PC-9 (cell line): ENCODE measurements around the gene FURIN. TPM values are rescaled to one million over a fixed set of nuclear protein-coding genes. Genes with fewer than 3 reads are reported as not detected.

ENCODE experiments used
- BruUV-seq: library from RNA; stranded (reverse); fragments of 400-500 nt; replicated peaks from 2 replicates; lab custom pipeline; 2021; lab: Mats Ljungman, UMichigan
- CTCF ChIA-PET: fragments of 300-600 bp; sonication (Branson Sonifier 250); formaldehyde crosslinking; loops from one replicate; lab custom pipeline; 2022; ENCODE audit warnings: antibody characterized with exemption; lab: Charles Lee
- POLR2A ChIA-PET: fragments of 300-600 bp; sonication (Branson Sonifier 250); formaldehyde crosslinking; loops from one replicate; lab custom pipeline; 2022; ENCODE audit warnings: antibody characterized with exemption; ENCODE audit not compliant: unreplicated experiment; lab: Charles Lee
- DNase-seq, 2 experiments: peaks; one replicate each; pipeline versions ENCODE4 v3.0.0 to v3.0.0-alpha.2; 2015 to 2022; ENCODE audit warnings: mixed read lengths in 1 of 2
- H2AFZ ChIP-seq: fragments of 200-600 bp; sonication (generic); 2 replicates; pipeline ENCODE4 v1.8.1; 2017; ENCODE audit warnings: antibody characterized with exemption
- H3F3A ChIP-seq: fragments of 200-600 bp; sonication (generic); 2 replicates; pipeline ENCODE4 v1.8.1; 2017; ENCODE audit warnings: antibody characterized with exemption, mild to moderate bottlenecking, low read depth; ENCODE audit not compliant: insufficient read depth
- H3K27ac ChIP-seq: fragments of 200-600 bp; sonication (generic); 2 replicates; pipeline ENCODE4 v1.6.1; 2016; ENCODE audit warnings: mixed run types
- H3K27me3 ChIP-seq: fragments of 200-600 bp; sonication (generic); 2 replicates; pipeline ENCODE4 v1.6.1; 2016; ENCODE audit warnings: low read depth, mixed run types; ENCODE audit not compliant: insufficient read depth
- H3K36me3 ChIP-seq: fragments of 200-600 bp; sonication (generic); 2 replicates; pipeline ENCODE4 v1.6.1; 2016; ENCODE audit warnings: low read depth, mixed run types
- H3K4me1 ChIP-seq: fragments of 200-600 bp; sonication (generic); replicated peaks from 2 replicates; pipeline ENCODE4 v1.6.1; 2016; ENCODE audit warnings: mixed run types; ENCODE audit not compliant: insufficient read depth
- H3K4me2 ChIP-seq: fragments of 200-600 bp; sonication (generic); 2 replicates; pipeline ENCODE4 v1.6.1; 2017; ENCODE audit warnings: mixed run types
- H3K4me3 ChIP-seq: fragments of 200-600 bp; sonication (generic); 2 replicates; pipeline ENCODE4 v1.6.1; 2016; ENCODE audit warnings: mixed run types
- H3K79me2 ChIP-seq: fragments of 200-600 bp; sonication (generic); 2 replicates; pipeline ENCODE4 v1.6.1; 2017; ENCODE audit warnings: low read depth, mixed run types
- H3K9me2 ChIP-seq: fragments of 200-600 bp; sonication (generic); 2 replicates; pipeline ENCODE4 v1.8.1; 2017; ENCODE audit warnings: mild to moderate bottlenecking; ENCODE audit not compliant: insufficient read depth
- H3K9me3 ChIP-seq: fragments of 200-600 bp; sonication (generic); 2 replicates; pipeline ENCODE4 v1.8.1; 2016; ENCODE audit warnings: low read depth; ENCODE audit not compliant: insufficient read depth
- H4K20me1 ChIP-seq: fragments of 200-600 bp; sonication (generic); 2 replicates; pipeline ENCODE4 v1.8.1; 2017; ENCODE audit not compliant: insufficient read depth
- EZH2 ChIP-seq: fragments of 200-600 bp; sonication (generic); IDR thresholded peaks from 2 replicates; pipeline ENCODE4 v1.8.0; 2017; ENCODE audit warnings: antibody characterized with exemption, low read depth
- intact Hi-C: fragments of 100-400 bp; cut with micrococcal nuclease; formaldehyde crosslinking; loops from one replicate; pipeline ENCODE4 v1.10.0; 2022; ENCODE audit not compliant: unreplicated experiment
- total RNA-seq: library from RNA; stranded (reverse); gene quantifications from 2 replicates; pipeline ENCODE4 v1.2.3, GENCODE V29; 2021
- TF ChIP-seq, protein P1 (sequence below): fragments of 200-600 bp; sonication (generic); conservative IDR thresholded peaks from 2 replicates; pipeline ENCODE4 v1.6.1; 2017; ENCODE audit warnings: mixed run types, antibody characterized with exemption, mild to moderate bottlenecking, moderate library complexity

Gene FURIN
- total RNA-seq, 1 experiment from 2014 or later = 50.4 TPM

DNA sequence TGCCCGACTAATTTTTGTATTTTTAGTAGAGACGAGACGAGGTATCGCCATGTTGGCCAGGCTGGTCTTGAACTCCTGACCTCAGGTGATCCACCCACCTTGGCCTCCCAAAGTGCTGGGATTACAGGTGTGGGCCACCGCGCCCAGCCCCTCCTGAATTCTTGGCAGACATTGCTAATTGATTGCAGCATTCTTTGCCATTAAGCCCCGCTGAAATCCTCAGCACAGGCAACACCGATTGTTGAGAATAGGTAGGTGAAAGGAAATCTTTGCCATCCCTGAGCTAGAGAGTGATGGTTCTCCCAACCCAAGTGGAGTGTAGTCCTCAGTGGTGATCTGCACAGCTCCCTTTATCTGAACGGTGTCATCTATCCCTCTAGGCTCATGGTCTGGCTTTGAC, 36.4 kb downstream of the FURIN start:
- Histone ChIP-seq H3K4me1 (peaks cover 18% of the 10 kb centered on the region), H3K9me2 (no peaks in the 10 kb centered on the region), H3F3A (peaks cover 23% of the 10 kb centered on the region; the same call in 1 of the 2 replicates), H2AFZ (no peak overlapping the region), H3K27me3 (no peaks in the 10 kb centered on the region), H3K79me2 (no peaks in the 10 kb centered on the region), H3K4me3 (no peak overlapping the region), H3K4me2 (no peak overlapping the region), H4K20me1 (no peaks in the 10 kb centered on the region), H3K9me3 (no peaks in the 10 kb centered on the region), H3K36me3 (no peaks in the 10 kb centered on the region), H3K27ac (no peak overlapping the region)
- TSS peak; percentile 16 for BruUV-seq
- ChIA-PET POLR2A (interaction anchor here (0.6 kb wide), 1 partner anchor 30 kb away, joined by 4 read pairs; no protein-coding TSS in a partner anchor), CTCF (no interaction called here)
- no peak for DNase-seq
- intact Hi-C loops = loop anchor here (5.0 kb wide), 1 partner anchor 128 kb away; no protein-coding TSS in a partner anchor
- no peak for TF ChIP-seq EZH2

DNA sequence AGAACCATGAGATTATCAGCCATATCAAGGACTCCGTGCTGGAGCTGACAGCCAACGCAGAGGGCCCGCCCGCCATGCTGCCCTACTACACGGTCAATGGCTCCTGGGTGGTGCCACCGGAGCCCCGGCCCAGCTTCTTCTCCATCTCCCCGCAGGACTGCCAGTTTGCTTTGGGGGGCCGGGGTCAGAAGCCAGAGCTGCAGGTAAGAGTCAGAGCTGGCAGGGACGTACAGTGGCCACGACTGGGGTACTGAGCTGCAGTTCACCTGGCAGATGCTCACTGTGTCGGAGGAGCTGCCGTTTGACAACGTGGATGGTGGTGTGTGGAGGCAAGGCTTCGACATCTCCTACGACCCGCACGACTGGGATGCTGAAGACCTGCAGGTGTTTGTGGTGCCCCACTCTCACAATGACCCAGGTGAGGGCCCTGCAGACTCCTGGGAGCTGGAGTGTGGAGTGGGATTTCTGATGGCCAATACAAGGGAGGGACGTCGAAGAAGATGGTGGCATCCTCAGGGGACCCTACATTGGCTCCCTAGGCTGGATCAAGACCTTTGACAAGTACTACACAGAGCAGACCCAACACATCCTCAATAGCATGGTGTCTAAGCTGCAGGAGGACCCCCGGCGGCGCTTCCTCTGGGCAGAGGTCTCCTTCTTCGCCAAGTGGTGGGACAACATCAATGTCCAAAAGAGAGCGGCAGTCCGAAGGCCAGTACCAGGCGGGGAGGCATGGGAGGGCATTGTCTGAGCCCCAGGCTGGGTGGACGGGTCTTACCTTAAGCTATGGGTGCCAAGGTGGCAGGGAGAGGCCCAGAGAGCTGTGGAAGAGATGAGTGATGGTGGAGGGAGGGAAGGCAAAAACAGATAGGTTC, 37.2 kb downstream of the FURIN start:
- Histone ChIP-seq H3K4me3 (no peak overlapping the region), H4K20me1 (no peaks in the 10 kb centered on the region), H3K27ac (no peak overlapping the region), H3F3A (peaks cover 23% of the 10 kb centered on the region; the same call in 1 of the 2 replicates), H2AFZ (no peak overlapping the region), H3K9me2 (no peaks in the 10 kb centered on the region), H3K79me2 (no peaks in the 10 kb centered on the region), H3K4me1 (peaks cover 18% of the 10 kb centered on the region), H3K27me3 (no peaks in the 10 kb centered on the region), H3K9me3 (no peaks in the 10 kb centered on the region), H3K4me2 (no peak overlapping the region), H3K36me3 (no peaks in the 10 kb centered on the region)
- intact Hi-C loops = no loop called here
- BruUV-seq = no TSS peak
- POLR2A ChIA-PET = interaction anchor here (0.6 kb wide), 1 partner anchor 585 kb away, joined by 4 read pairs; no protein-coding TSS in a partner anchor
- no peak for DNase-seq
- no peak for TF ChIP-seq EZH2
- TF ChIP-seq, protein P1, sequence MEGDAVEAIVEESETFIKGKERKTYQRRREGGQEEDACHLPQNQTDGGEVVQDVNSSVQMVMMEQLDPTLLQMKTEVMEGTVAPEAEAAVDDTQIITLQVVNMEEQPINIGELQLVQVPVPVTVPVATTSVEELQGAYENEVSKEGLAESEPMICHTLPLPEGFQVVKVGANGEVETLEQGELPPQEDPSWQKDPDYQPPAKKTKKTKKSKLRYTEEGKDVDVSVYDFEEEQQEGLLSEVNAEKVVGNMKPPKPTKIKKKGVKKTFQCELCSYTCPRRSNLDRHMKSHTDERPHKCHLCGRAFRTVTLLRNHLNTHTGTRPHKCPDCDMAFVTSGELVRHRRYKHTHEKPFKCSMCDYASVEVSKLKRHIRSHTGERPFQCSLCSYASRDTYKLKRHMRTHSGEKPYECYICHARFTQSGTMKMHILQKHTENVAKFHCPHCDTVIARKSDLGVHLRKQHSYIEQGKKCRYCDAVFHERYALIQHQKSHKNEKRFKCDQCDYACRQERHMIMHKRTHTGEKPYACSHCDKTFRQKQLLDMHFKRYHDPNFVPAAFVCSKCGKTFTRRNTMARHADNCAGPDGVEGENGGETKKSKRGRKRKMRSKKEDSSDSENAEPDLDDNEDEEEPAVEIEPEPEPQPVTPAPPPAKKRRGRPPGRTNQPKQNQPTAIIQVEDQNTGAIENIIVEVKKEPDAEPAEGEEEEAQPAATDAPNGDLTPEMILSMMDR = no peak
- CTCF ChIA-PET = no interaction called here

DNA sequence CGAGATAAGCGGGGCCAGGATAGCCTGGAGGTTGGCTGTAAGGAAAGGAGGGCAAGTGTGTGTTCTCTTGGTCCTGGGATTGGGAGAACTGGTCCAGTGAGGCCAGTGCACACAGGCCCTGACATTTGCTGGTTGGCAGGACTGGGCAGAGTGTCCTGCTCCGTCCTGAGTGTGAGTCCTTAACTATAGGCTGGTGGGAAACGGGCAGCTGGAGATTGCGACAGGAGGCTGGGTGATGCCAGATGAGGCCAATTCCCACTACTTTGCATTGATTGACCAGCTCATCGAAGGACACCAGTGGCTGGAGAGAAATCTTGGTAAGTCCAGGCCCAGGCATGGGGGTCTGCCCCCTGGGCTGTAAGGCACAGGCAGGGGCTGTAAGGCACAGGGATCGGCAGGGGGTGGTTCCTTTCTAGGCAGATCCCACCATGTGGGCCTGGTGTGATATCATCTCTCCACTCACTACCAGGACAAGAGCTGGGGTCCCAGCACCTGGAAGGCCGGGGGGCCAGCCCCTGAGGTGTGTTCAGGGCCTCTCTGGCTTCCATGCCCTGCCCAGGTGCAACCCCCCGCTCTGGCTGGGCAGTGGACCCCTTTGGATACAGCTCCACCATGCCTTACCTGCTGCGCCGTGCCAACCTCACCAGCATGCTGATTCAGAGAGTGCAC, 37.9 kb downstream of the FURIN start:
- CTCF ChIA-PET = no interaction called here
- no peak overlapping the region for H3K4me2 ChIP-seq
- no peaks in the 10 kb centered on the region for H4K20me1 ChIP-seq
- H2AFZ ChIP-seq = no peak overlapping the region
- no TSS peak for BruUV-seq
- TF ChIP-seq, protein P1 = no peak
- no peak for TF ChIP-seq EZH2
- H3K9me3 ChIP-seq = no peaks in the 10 kb centered on the region
- H3K9me2 ChIP-seq = no peaks in the 10 kb centered on the region
- H3K27me3 ChIP-seq = no peaks in the 10 kb centered on the region
- intact Hi-C loops = no loop called here
- DNase-seq = no peak
- H3K4me3 ChIP-seq = no peak overlapping the region
- H3K4me1 ChIP-seq = peaks cover 17% of the 10 kb centered on the region
- no peaks in the 10 kb centered on the region for H3K36me3 ChIP-seq
- H3K79me2 ChIP-seq = no peaks in the 10 kb centered on the region
- H3K27ac ChIP-seq = no peak overlapping the region
- H3F3A ChIP-seq = peaks cover 22% of the 10 kb centered on the region; the same call in 1 of the 2 replicates
- POLR2A ChIA-PET = interaction anchor here (0.6 kb wide), 1 partner anchor 586 kb away, joined by 4 read pairs; no protein-coding TSS in a partner anchor
